ENCODE results near the gene GRIK2.

- TF ChIP-seq POLR2A (IDR thresholded peaks at IDR 0.05) (no peak), CTCF (IDR thresholded peaks at IDR 0.05) (no peak), EP300 (IDR thresholded peaks at IDR 0.05) (no peak), POLR2AphosphoS5 (IDR thresholded peaks at IDR 0.05) (no peak)
Measured at GRCh38 chr6:101847690-101848089, 454.2 kb downstream of the GRIK2 start.
